Mammary epithelial cell (primary cell): Measurements from ENCODE around the gene SHH.

ENCODE experiments used
- CTCF ChIP-seq, 2 donors: IDR thresholded peaks in 1 of 2; conservative IDR thresholded peaks in 1 of 2; 2 replicates each; pipeline ENCODE4 v1.5.1; 2011 to 2012; ENCODE audit warnings: inconsistent platforms in 2 of 2, low read length in 2 of 2, mild to moderate bottlenecking in 2 of 2, control low read depth in 1 of 2, low read depth in 1 of 2; ENCODE audit not compliant: insufficient read depth in 1 of 2; ENCODE audit errors: extremely low read depth in 1 of 2
- EZH2 ChIP-seq: IDR thresholded peaks from 2 replicates; pipeline ENCODE4 v1.6.1; 2012; ENCODE audit warnings: low read length, inconsistent platforms, borderline replicate concordance

GRCh38 chr7:155802906-155803417, 9.3 kb downstream of the SHH start:
- TF ChIP-seq CTCF (conservative IDR thresholded peaks at IDR 0.05 in 1 of 2, IDR thresholded peaks at IDR 0.05 in 1 of 2; ENCODE audit: extremely low read depth in 1 of 2, insufficient read depth in 1 of 2, low read depth in 1 of 2, low read length in 2 of 2) (no peak), EZH2 (no peak)
